ENCODE measurements around the gene EIF4E2.

EIF4E2 gene

GRCh38 chr2:232550354-232551249 is at the start of gene EIF4E2, which contains the start of gene TIGD1:
TSS of gene EIF4E2 (plus strand) at chr2:232550689. CDS start at chr2:232550725, 36 bp downstream.
TSS of gene TIGD1 (minus strand) at chr2:232550557. CDS start at chr2:232549882, 675 bp downstream.
- Histone ChIP-seq H3K4me1 (ENCODE audit: low read length) (peaks cover 7% of the 10 kb centered on the region), H3K36me3 (replicated peaks; ENCODE audit: low read depth, low read length) (peaks cover 17% of the 10 kb centered on the region), H4K20me1 (ENCODE audit: insufficient read depth, low read length) (0 out of 2 replicates have a peak, but pooled peaks cover 7% of the 10 kb centered on the region), H3K9ac (ENCODE audit: low read length) (peak within 1 kb of the TSS; percentile 92), H3K4me3 (ENCODE audit: low read length) (peak within 1 kb of the TSS; percentile 92), H2AFZ (ENCODE audit: low read depth, low read length) (peak within 1 kb of the TSS; percentile 86), H3K4me2 (ENCODE audit: low read length) (peak within 1 kb of the TSS; percentile 91), H3K9me3 (ENCODE audit: insufficient read depth, low read length) (no peaks in the 10 kb centered on the region), H3K79me2 (ENCODE audit: low read length) (peaks cover 86% of the 10 kb centered on the region), H3K27ac (ENCODE audit: low read length) (peak within 1 kb of the TSS; percentile 82), H3K27me3 (ENCODE audit: low read depth, low read length) (no peaks in the 10 kb centered on the region)
- TF ChIP-seq EZH2phosphoT487 (IDR thresholded peaks at IDR 0.05; ENCODE audit: low read depth) (no peak), CTCF (IDR thresholded peaks at IDR 0.05; ENCODE audit: low read depth, low read length) (no peak)

GRCh38 chr2:232501331-232501771 is 49.1 kb upstream of the EIF4E2 start:
- Histone ChIP-seq H3K27me3 (ENCODE audit: low read depth, low read length) (no peaks in the 10 kb centered on the region), H3K9ac (ENCODE audit: low read length) (no peak overlapping the region), H3K27ac (ENCODE audit: low read length) (no peak overlapping the region), H3K36me3 (replicated peaks; ENCODE audit: low read depth, low read length) (no peaks in the 10 kb centered on the region), H3K4me3 (ENCODE audit: low read length) (no peak overlapping the region), H3K9me3 (ENCODE audit: insufficient read depth, low read length) (no peaks in the 10 kb centered on the region), H4K20me1 (ENCODE audit: insufficient read depth, low read length) (no peaks in the 10 kb centered on the region), H2AFZ (ENCODE audit: low read depth, low read length) (no peak overlapping the region), H3K4me1 (ENCODE audit: low read length) (no peaks in the 10 kb centered on the region), H3K4me2 (ENCODE audit: low read length) (no peak overlapping the region), H3K79me2 (ENCODE audit: low read length) (no peaks in the 10 kb centered on the region)
- TF ChIP-seq CTCF (IDR thresholded peaks at IDR 0.05; ENCODE audit: low read depth, low read length) (no peak), EZH2phosphoT487 (IDR thresholded peaks at IDR 0.05; ENCODE audit: low read depth) (no peak)

- no peaks in the 10 kb centered on the region for H3K9me3 ChIP-seq (ENCODE audit: insufficient read depth, low read length)
- no peaks in the 10 kb centered on the region for H3K27me3 ChIP-seq (ENCODE audit: low read depth, low read length)
- no peak overlapping the region for H2AFZ ChIP-seq (ENCODE audit: low read depth, low read length)
- TF ChIP-seq CTCF (IDR thresholded peaks at IDR 0.05; ENCODE audit: low read depth, low read length) (no peak), EZH2phosphoT487 (IDR thresholded peaks at IDR 0.05; ENCODE audit: low read depth) (no peak)
- H3K36me3 ChIP-seq (replicated peaks; ENCODE audit: low read depth, low read length): no peaks in the 10 kb centered on the region
- no peak overlapping the region for H3K9ac ChIP-seq (ENCODE audit: low read length)
- H3K79me2 ChIP-seq (ENCODE audit: low read length): no peaks in the 10 kb centered on the region
- no peak overlapping the region for H3K27ac ChIP-seq (ENCODE audit: low read length)
- H3K4me1 ChIP-seq (ENCODE audit: low read length): no peaks in the 10 kb centered on the region
- H3K4me3 ChIP-seq (ENCODE audit: low read length): no peak overlapping the region
- H3K4me2 ChIP-seq (ENCODE audit: low read length): no peak overlapping the region
- no peaks in the 10 kb centered on the region for H4K20me1 ChIP-seq (ENCODE audit: insufficient read depth, low read length)
Observed at GRCh38 chr2:232501794-232502390, 48.6 kb upstream of the EIF4E2 start.

GRCh38 chr2:232502511-232502910 is 48.0 kb upstream of the EIF4E2 start:
- Histone ChIP-seq H3K9ac (ENCODE audit: low read length) (no peak overlapping the region), H3K36me3 (replicated peaks; ENCODE audit: low read depth, low read length) (no peaks in the 10 kb centered on the region), H4K20me1 (ENCODE audit: insufficient read depth, low read length) (no peaks in the 10 kb centered on the region), H3K9me3 (ENCODE audit: insufficient read depth, low read length) (no peaks in the 10 kb centered on the region), H2AFZ (ENCODE audit: low read depth, low read length) (no peak overlapping the region), H3K4me3 (ENCODE audit: low read length) (no peak overlapping the region), H3K79me2 (ENCODE audit: low read length) (no peaks in the 10 kb centered on the region), H3K4me2 (ENCODE audit: low read length) (no peak overlapping the region), H3K27me3 (ENCODE audit: low read depth, low read length) (no peaks in the 10 kb centered on the region), H3K27ac (ENCODE audit: low read length) (no peak overlapping the region), H3K4me1 (ENCODE audit: low read length) (no peaks in the 10 kb centered on the region)
- no peak for TF ChIP-seq CTCF (IDR thresholded peaks at IDR 0.05; ENCODE audit: low read depth, low read length)
- TF ChIP-seq EZH2phosphoT487 (IDR thresholded peaks at IDR 0.05; ENCODE audit: low read depth): no peak

All from OCI-LY3 (cell line).